NB4 (cell line): ENCODE results near the gene MICAL3.

Experiments
- MYC ChIP-seq: IDR thresholded peaks from 2 replicates; pipeline ENCODE4 v1.6.1; 2011; ENCODE audit warnings: low read depth, low read length
- POLR2A ChIP-seq: IDR thresholded peaks from 2 replicates; pipeline ENCODE4 v1.6.1; 2011; ENCODE audit warnings: mild to moderate bottlenecking; ENCODE audit not compliant: insufficient read length; ENCODE audit errors: extremely low read depth
- TF ChIP-seq, protein P1 (sequence below): IDR thresholded peaks from one replicate; pipeline ENCODE4 v1.5.1; 2012; ENCODE audit warnings: low read depth, low read length

DNA sequence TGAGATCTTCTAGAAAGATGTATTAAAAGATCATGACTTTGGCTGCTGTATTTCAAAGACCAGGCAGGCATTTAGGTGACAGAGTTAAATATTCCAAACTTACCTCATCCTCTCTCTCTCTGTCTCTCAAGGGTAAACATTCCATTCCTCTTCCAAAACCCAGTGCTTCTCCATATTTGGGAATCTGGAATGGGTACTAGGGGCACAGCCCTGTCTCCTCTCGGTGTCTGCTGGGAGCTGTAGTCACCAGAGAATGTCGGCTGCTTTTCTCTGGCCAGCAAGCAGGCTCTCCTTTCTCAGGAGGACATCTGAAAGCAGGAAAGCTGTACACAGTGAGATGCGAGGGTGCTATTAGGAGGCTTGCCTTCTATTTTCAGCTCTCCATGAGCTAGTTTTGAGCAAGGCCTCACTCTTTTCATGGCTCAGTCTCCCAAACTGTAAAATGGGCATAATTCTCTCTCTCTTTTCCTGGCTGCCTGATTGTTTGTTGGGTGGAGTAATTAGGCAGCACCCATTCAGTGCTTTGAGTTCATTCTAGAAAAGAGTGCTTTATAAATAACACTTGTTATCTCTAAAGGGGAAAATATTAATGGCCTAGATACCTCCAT lies 44.1 kb upstream of the MICAL3 start:
- TF ChIP-seq, protein P1, sequence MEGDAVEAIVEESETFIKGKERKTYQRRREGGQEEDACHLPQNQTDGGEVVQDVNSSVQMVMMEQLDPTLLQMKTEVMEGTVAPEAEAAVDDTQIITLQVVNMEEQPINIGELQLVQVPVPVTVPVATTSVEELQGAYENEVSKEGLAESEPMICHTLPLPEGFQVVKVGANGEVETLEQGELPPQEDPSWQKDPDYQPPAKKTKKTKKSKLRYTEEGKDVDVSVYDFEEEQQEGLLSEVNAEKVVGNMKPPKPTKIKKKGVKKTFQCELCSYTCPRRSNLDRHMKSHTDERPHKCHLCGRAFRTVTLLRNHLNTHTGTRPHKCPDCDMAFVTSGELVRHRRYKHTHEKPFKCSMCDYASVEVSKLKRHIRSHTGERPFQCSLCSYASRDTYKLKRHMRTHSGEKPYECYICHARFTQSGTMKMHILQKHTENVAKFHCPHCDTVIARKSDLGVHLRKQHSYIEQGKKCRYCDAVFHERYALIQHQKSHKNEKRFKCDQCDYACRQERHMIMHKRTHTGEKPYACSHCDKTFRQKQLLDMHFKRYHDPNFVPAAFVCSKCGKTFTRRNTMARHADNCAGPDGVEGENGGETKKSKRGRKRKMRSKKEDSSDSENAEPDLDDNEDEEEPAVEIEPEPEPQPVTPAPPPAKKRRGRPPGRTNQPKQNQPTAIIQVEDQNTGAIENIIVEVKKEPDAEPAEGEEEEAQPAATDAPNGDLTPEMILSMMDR = no peak
- TF ChIP-seq POLR2A = no peak
- no peak for TF ChIP-seq MYC
